ENCODE results near the gene TUT7.
A peak's percentile ranks its signal among the peaks of the same experiment; 100 is the strongest.

TUT7 gene

DNA sequence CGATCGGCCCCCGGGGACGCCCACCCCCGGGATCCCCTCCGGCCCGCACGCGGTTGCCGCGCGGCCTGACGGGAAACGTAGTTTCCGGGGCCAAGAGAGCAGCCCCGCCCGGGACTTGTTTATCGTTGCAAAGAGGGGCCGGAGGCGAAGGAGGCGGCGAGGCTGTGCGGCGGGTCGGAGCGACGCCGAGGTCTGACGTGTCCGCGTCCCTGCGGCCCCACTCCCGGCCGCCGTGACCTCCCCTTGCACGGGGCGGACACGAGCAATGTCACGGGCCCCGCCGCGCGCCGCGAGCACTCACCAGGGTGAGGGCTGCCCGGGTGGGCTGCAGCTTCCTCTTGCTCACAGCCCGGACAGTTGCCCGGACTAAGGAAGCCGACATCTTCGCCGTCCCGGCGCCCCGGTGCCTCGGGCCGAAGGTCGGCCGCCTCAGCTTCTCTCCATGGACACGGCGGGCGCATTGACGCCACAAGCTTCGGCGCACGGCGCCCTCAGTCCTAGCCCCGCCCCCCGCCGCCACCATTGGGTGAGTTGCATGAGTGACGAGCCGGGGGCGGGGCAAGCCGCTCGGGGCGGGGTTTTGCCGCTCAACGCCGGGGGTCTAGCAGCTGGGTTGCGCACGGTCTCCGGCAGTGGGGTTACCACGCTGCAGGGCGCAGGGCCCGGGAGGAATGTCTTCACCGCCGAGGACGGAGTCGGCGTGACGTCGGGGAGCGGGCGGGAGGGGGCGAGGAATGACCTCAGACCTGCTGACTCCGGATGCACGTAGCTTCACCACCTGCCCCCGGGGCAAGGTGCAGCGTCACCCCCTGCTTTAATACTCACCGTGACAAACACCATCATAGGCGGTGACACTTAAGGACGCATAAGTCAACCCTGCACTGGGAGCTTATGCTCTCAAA lies 71.9 kb downstream of the TUT7 start, which contains the start of gene ISCA1:
Gene ISCA1 (minus strand): TSS at position 462 of the 902 bp plus-strand sequence. CDS start 80 bp downstream, at position 382.
- H3K4me3 ChIP-seq (ENCODE audit: control insufficient read depth, low read depth, low read length), result peak within 1 kb of the TSS; percentile 93
- no peak for TF ChIP-seq CTCF (IDR thresholded peaks at IDR 0.05; ENCODE audit: control insufficient read depth, insufficient read depth, low read depth, low read length, missing control alignments)
- peak; percentile 51 for DNase-seq (ENCODE audit: low read depth)

GRCh38 chr9:86281593-86282076 lies 72.6 kb downstream of the TUT7 start:
- peak overlapping the region; percentile 93 for H3K4me3 ChIP-seq (ENCODE audit: control insufficient read depth, low read depth, low read length)
- no peak for TF ChIP-seq CTCF (IDR thresholded peaks at IDR 0.05; ENCODE audit: control insufficient read depth, insufficient read depth, low read depth, low read length, missing control alignments)
- no peak for DNase-seq (ENCODE audit: low read depth)

- no peak for TF ChIP-seq CTCF (IDR thresholded peaks at IDR 0.05; ENCODE audit: control insufficient read depth, insufficient read depth, low read depth, low read length, missing control alignments)
- no peak for DNase-seq (ENCODE audit: low read depth)
- no peak overlapping the region for H3K4me3 ChIP-seq (ENCODE audit: control insufficient read depth, low read depth, low read length)
Observed at GRCh38 chr9:86280580-86280979, 73.6 kb downstream of the TUT7 start.

DNA sequence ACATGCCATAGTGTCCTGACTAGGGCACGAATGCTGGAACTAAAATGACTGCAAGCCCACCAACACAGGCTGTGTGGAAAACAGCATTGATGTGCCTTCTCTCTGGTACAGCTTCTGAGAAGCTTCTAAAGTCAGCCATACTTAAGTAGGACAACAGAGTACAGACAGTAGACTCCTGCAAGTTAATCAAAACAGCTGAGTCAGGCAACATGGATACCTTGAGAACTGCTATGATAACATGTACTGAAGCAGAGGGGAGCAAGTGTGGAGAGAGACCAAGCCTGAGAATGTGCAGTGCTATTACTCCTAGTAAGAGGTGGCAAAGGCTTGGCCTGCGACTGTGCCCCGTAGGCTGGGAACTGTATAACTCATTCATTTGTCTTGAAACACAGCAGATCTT lies 74.4 kb downstream of the TUT7 start:
- no peak for DNase-seq (ENCODE audit: low read depth)
- no peak for TF ChIP-seq CTCF (IDR thresholded peaks at IDR 0.05; ENCODE audit: control insufficient read depth, insufficient read depth, low read depth, low read length, missing control alignments)
- H3K4me3 ChIP-seq (ENCODE audit: control insufficient read depth, low read depth, low read length), result no peak overlapping the region

GRCh38 chr9:86277072-86277471 lies 77.1 kb downstream of the TUT7 start:
- no peak for TF ChIP-seq CTCF (IDR thresholded peaks at IDR 0.05; ENCODE audit: control insufficient read depth, insufficient read depth, low read depth, low read length, missing control alignments)
- no peak overlapping the region for H3K4me3 ChIP-seq (ENCODE audit: control insufficient read depth, low read depth, low read length)
- DNase-seq (ENCODE audit: low read depth), result no peak

GRCh38 chr9:86275962-86276361 lies 78.2 kb downstream of the TUT7 start:
- H3K4me3 ChIP-seq (ENCODE audit: control insufficient read depth, low read depth, low read length), result no peak overlapping the region
- DNase-seq (ENCODE audit: low read depth), result no peak
- peak; percentile 31 for TF ChIP-seq CTCF (IDR thresholded peaks at IDR 0.05; ENCODE audit: control insufficient read depth, insufficient read depth, low read depth, low read length, missing control alignments)
